WTC11 (cell line): ENCODE measurements around the gene RGL3. TPM values are rescaled to one million over a fixed set of nuclear protein-coding genes. Genes with fewer than 3 reads are reported as not detected.

Source experiments
- ATAC-seq: fragments of 200-7000 bp; cut with Tn5 transposase; 2 replicates; pipeline ENCODE4 v1.10.0; 2021; ENCODE audit warnings: mild to moderate bottlenecking, moderate library complexity
- CTCF ChIA-PET: fragments of 300-600 bp; sonication (Branson Sonifier 250); formaldehyde crosslinking; loops from one replicate; lab custom pipeline; 2021; ENCODE audit warnings: antibody characterized with exemption; lab: Charles Lee
- POLR2A ChIA-PET: fragments of 350-600 bp; sonication (Branson Sonifier 250); formaldehyde crosslinking; loops from one replicate; lab custom pipeline; 2021; ENCODE audit warnings: antibody characterized with exemption; lab: Charles Lee
- DNase-seq: peaks from one replicate; pipeline ENCODE4 v3.0.0; 2021; ENCODE audit warnings: low spot score
- H3K27ac Mint-ChIP-seq: 2 replicates; pipeline ENCODE4 v1.8.0; 2021; ENCODE audit warnings: mixed read lengths
- H3K27me3 Mint-ChIP-seq: 2 replicates; pipeline ENCODE4 v1.8.0; 2021; ENCODE audit warnings: low read depth, mild to moderate bottlenecking, moderate library complexity, mixed read lengths
- H3K36me3 Mint-ChIP-seq: 2 replicates; pipeline ENCODE4 v1.8.0; 2021; ENCODE audit warnings: mixed read lengths
- H3K4me1 Mint-ChIP-seq: 2 replicates; pipeline ENCODE4 v1.8.0; 2022; ENCODE audit warnings: mixed read lengths
- H3K4me3 Mint-ChIP-seq: 2 replicates; pipeline ENCODE4 v1.8.0; 2021; ENCODE audit warnings: mild to moderate bottlenecking, moderate library complexity, mixed read lengths
- H3K9me3 Mint-ChIP-seq: 2 replicates; pipeline ENCODE4 v1.8.0; 2021; ENCODE audit warnings: mixed read lengths
- ELF4 ChIP-seq: sonication (generic); formaldehyde crosslinking; IDR thresholded peaks from 2 replicates; pipeline ENCODE4 v1.8.1; 2022; ENCODE audit warnings: low read depth, mild to moderate bottlenecking, moderate library complexity, missing genetic modification reagents
- KAT7 ChIP-seq: sonication (generic); formaldehyde crosslinking; IDR thresholded peaks from 2 replicates; pipeline ENCODE4 v1.8.1; 2023; ENCODE audit warnings: missing genetic modification reagents, mild to moderate bottlenecking, borderline replicate concordance
- NFATC4 ChIP-seq: fragments of 250-450 bp; sonication (Bioruptor Pico); IDR thresholded peaks from 2 replicates; pipeline ENCODE4 v1.9.0; 2021; ENCODE audit warnings: mild to moderate bottlenecking
- NFYB ChIP-seq: sonication (generic); formaldehyde crosslinking; conservative IDR thresholded peaks from 2 replicates; pipeline ENCODE4 v1.8.0; 2022; ENCODE audit warnings: low read depth, missing genetic modification reagents
- NR2C2 ChIP-seq: sonication (generic); formaldehyde crosslinking; IDR thresholded peaks from 2 replicates; pipeline ENCODE4 v1.8.0; 2022; ENCODE audit warnings: mild to moderate bottlenecking, missing genetic modification reagents
- NR3C1 ChIP-seq: sonication (generic); formaldehyde crosslinking; conservative IDR thresholded peaks from 2 replicates; pipeline ENCODE4 v1.8.1; 2023; ENCODE audit warnings: low read depth, mild to moderate bottlenecking, missing genetic modification reagents
- TCF7 ChIP-seq: sonication (generic); formaldehyde crosslinking; IDR thresholded peaks from 2 replicates; pipeline ENCODE4 v1.8.0; 2022; ENCODE audit warnings: mild to moderate bottlenecking, low read depth, missing genetic modification reagents, moderate library complexity
- TEAD4 ChIP-seq: sonication (generic); formaldehyde crosslinking; IDR thresholded peaks from 2 replicates; pipeline ENCODE4 v1.8.0; 2022; ENCODE audit warnings: mild to moderate bottlenecking, missing genetic modification reagents
- TP53 ChIP-seq: sonication (generic); formaldehyde crosslinking; IDR thresholded peaks from 2 replicates; pipeline ENCODE4 v1.8.1; 2023; ENCODE audit warnings: mild to moderate bottlenecking, missing genetic modification reagents
- ZNF219 ChIP-seq: sonication (generic); formaldehyde crosslinking; IDR thresholded peaks from 2 replicates; pipeline ENCODE4 v1.8.0; 2023; ENCODE audit warnings: missing genetic modification reagents, mild to moderate bottlenecking, borderline replicate concordance
- ZNF396 ChIP-seq: fragments of 250-450 bp; sonication (Bioruptor Pico); IDR thresholded peaks from 2 replicates; pipeline ENCODE4 v1.8.0; 2021; ENCODE audit warnings: mild to moderate bottlenecking, moderate library complexity, borderline replicate concordance
- ZNF416 ChIP-seq: fragments of 250-450 bp; sonication (Bioruptor Pico); IDR thresholded peaks from 2 replicates; pipeline ENCODE4 v1.9.0; 2021; ENCODE audit warnings: mild to moderate bottlenecking, inconsistent platforms
- total RNA-seq: library from RNA; stranded (reverse); gene quantifications from 3 replicates; pipeline ENCODE4 v1.2.3, GENCODE V29; 2021
- TF ChIP-seq, protein P1 (sequence below): sonication (generic); formaldehyde crosslinking; IDR thresholded peaks from 2 replicates; pipeline ENCODE4 v1.8.0; 2022; ENCODE audit warnings: mild to moderate bottlenecking, missing genetic modification reagents
- TF ChIP-seq, protein P2 (sequence below): sonication (generic); formaldehyde crosslinking; IDR thresholded peaks from 2 replicates; pipeline ENCODE4 v1.8.1; 2022; ENCODE audit warnings: low read depth, mild to moderate bottlenecking, moderate library complexity, missing genetic modification reagents, borderline replicate concordance
- TF ChIP-seq, protein P3 (sequence below): sonication (generic); formaldehyde crosslinking; IDR thresholded peaks from 2 replicates; pipeline ENCODE4 v1.8.1; 2023; ENCODE audit warnings: mild to moderate bottlenecking, missing genetic modification reagents, borderline replicate concordance
- TF ChIP-seq, protein P4 (sequence below): sonication (generic); formaldehyde crosslinking; IDR thresholded peaks from 2 replicates; pipeline ENCODE4 v1.8.1; 2023; ENCODE audit warnings: mild to moderate bottlenecking, moderate library complexity, missing genetic modification reagents
- TF ChIP-seq, protein P5 (sequence below): sonication (generic); formaldehyde crosslinking; IDR thresholded peaks from 2 replicates; pipeline ENCODE4 v1.8.0; 2022; ENCODE audit warnings: mild to moderate bottlenecking, missing genetic modification reagents
- TF ChIP-seq, protein P6 (sequence below): sonication (generic); formaldehyde crosslinking; IDR thresholded peaks from 2 replicates; pipeline ENCODE4 v1.8.1; 2023; ENCODE audit warnings: mild to moderate bottlenecking, missing genetic modification reagents
- TF ChIP-seq, protein P7 (sequence below): sonication (generic); formaldehyde crosslinking; IDR thresholded peaks from 2 replicates; pipeline ENCODE4 v1.8.1; 2023; ENCODE audit warnings: mild to moderate bottlenecking, missing genetic modification reagents
- TF ChIP-seq, protein P8 (sequence below): fragments of 250-450 bp; sonication (Bioruptor Pico); IDR thresholded peaks from 2 replicates; pipeline ENCODE4 v1.9.0; 2021; ENCODE audit warnings: mild to moderate bottlenecking

RGL3 gene
- total RNA-seq, 1 experiment from 2014 or later, result 69.0 TPM

DNA sequence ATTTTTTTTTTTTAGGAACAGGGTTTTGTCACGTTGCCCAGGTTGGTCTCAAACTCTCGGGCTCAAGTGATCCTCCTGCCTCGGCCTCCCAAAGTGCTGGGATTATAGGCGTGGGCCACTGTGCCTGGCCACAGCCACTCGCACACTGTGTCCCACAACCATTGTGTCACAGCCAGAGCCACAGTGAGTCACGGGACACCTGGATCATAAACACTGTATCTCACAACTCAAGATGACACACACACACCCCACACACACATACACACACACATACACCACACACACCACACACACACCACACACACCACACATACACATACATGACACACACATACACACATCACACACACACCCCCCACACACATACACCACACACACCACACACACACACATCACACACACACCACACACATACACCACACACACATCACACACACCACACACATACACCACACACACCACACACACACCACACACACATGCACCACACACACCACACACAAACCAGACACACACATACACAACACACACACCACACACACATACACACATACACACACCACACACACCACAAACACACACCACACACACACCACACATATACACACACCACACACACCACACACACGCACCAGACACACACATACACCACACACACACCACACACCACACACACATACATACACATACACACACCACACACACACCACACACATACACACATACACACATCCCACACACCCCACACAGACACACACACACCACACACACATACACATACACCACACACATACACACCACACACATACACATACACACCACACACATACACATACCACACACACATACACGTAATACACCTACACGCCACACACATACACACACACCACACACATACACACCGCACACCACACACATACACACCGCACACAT lies 45.5 kb upstream of the RGL3 start:
- no peak overlapping the region for H3K27ac Mint-ChIP-seq
- H3K4me3 Mint-ChIP-seq, result no peak overlapping the region
- TF ChIP-seq, protein P1, sequence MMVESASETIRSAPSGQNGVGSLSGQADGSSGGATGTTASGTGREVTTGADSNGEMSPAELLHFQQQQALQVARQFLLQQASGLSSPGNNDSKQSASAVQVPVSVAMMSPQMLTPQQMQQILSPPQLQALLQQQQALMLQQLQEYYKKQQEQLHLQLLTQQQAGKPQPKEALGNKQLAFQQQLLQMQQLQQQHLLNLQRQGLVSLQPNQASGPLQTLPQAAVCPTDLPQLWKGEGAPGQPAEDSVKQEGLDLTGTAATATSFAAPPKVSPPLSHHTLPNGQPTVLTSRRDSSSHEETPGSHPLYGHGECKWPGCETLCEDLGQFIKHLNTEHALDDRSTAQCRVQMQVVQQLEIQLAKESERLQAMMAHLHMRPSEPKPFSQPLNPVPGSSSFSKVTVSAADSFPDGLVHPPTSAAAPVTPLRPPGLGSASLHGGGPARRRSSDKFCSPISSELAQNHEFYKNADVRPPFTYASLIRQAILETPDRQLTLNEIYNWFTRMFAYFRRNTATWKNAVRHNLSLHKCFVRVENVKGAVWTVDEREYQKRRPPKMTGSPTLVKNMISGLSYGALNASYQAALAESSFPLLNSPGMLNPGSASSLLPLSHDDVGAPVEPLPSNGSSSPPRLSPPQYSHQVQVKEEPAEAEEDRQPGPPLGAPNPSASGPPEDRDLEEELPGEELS (CRISPR knock-in tag), result no peak
- TF ChIP-seq NR3C1 (CRISPR knock-in tag), result no peak
- TF ChIP-seq, protein P2, sequence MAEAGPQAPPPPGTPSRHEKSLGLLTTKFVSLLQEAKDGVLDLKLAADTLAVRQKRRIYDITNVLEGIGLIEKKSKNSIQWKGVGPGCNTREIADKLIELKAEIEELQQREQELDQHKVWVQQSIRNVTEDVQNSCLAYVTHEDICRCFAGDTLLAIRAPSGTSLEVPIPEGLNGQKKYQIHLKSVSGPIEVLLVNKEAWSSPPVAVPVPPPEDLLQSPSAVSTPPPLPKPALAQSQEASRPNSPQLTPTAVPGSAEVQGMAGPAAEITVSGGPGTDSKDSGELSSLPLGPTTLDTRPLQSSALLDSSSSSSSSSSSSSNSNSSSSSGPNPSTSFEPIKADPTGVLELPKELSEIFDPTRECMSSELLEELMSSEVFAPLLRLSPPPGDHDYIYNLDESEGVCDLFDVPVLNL (CRISPR knock-in tag), result no peak
- TF ChIP-seq TP53 (CRISPR knock-in tag), result no peak
- TF ChIP-seq, protein P3, sequence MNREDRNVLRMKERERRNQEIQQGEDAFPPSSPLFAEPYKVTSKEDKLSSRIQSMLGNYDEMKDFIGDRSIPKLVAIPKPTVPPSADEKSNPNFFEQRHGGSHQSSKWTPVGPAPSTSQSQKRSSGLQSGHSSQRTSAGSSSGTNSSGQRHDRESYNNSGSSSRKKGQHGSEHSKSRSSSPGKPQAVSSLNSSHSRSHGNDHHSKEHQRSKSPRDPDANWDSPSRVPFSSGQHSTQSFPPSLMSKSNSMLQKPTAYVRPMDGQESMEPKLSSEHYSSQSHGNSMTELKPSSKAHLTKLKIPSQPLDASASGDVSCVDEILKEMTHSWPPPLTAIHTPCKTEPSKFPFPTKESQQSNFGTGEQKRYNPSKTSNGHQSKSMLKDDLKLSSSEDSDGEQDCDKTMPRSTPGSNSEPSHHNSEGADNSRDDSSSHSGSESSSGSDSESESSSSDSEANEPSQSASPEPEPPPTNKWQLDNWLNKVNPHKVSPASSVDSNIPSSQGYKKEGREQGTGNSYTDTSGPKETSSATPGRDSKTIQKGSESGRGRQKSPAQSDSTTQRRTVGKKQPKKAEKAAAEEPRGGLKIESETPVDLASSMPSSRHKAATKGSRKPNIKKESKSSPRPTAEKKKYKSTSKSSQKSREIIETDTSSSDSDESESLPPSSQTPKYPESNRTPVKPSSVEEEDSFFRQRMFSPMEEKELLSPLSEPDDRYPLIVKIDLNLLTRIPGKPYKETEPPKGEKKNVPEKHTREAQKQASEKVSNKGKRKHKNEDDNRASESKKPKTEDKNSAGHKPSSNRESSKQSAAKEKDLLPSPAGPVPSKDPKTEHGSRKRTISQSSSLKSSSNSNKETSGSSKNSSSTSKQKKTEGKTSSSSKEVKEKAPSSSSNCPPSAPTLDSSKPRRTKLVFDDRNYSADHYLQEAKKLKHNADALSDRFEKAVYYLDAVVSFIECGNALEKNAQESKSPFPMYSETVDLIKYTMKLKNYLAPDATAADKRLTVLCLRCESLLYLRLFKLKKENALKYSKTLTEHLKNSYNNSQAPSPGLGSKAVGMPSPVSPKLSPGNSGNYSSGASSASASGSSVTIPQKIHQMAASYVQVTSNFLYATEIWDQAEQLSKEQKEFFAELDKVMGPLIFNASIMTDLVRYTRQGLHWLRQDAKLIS (CRISPR knock-in tag), result no peak
- TF ChIP-seq ZNF396 (CRISPR knock-in tag), result no peak
- no peak for TF ChIP-seq ZNF219 (CRISPR knock-in tag)
- TF ChIP-seq, protein P4, sequence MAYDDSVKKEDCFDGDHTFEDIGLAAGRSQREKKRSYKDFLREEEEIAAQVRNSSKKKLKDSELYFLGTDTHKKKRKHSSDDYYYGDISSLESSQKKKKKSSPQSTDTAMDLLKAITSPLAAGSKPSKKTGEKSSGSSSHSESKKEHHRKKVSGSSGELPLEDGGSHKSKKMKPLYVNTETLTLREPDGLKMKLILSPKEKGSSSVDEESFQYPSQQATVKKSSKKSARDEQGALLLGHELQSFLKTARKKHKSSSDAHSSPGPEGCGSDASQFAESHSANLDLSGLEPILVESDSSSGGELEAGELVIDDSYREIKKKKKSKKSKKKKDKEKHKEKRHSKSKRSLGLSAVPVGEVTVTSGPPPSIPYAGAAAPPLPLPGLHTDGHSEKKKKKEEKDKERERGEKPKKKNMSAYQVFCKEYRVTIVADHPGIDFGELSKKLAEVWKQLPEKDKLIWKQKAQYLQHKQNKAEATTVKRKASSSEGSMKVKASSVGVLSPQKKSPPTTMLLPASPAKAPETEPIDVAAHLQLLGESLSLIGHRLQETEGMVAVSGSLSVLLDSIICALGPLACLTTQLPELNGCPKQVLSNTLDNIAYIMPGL (CRISPR knock-in tag), result no peak
- no peak for TF ChIP-seq TEAD4 (CRISPR knock-in tag)
- no peaks in the 10 kb centered on the region for H3K36me3 Mint-ChIP-seq
- POLR2A ChIA-PET, result no interaction called here
- H3K9me3 Mint-ChIP-seq, result no peaks in the 10 kb centered on the region
- H3K4me1 Mint-ChIP-seq, result peaks cover 12% of the 10 kb centered on the region; the same call in 1 of the 2 replicates
- no peaks in the 10 kb centered on the region for H3K27me3 Mint-ChIP-seq
- ATAC-seq, result no peak
- DNase-seq, result no peak
- CTCF ChIA-PET, result interaction anchor here (0.6 kb wide), 2 partner anchors 171 to 1328 kb away, joined by 3 read pairs; no protein-coding TSS in a partner anchor

DNA sequence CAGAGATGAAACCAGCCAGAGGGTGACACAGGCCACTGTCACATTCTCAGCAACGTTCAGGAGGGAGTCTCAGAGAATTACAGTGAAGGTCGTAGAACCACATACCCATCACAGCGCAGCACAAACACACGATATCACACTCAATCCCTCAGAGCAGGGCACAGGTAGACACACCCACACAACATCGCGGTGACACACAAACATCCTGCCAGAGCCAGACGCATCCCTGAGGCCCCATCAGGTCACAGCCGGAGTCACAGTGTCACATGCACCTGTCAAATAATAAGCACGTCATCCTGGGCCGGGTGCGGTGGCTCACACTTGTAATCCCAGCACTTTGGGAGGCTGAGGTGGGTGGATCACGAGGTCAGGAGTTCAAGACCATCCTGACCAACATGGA lies 44.3 kb upstream of the RGL3 start:
- POLR2A ChIA-PET, result no interaction called here
- CTCF ChIA-PET, result no interaction called here
- H3K27ac Mint-ChIP-seq, result no peak overlapping the region
- TF ChIP-seq, protein P5, sequence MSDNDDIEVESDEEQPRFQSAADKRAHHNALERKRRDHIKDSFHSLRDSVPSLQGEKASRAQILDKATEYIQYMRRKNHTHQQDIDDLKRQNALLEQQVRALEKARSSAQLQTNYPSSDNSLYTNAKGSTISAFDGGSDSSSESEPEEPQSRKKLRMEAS (CRISPR knock-in tag), result no peak
- no peak for TF ChIP-seq ZNF416 (CRISPR knock-in tag)
- no peak for TF ChIP-seq TP53 (CRISPR knock-in tag)
- no peak for TF ChIP-seq KAT7
- no peak for TF ChIP-seq NR2C2 (CRISPR knock-in tag)
- TF ChIP-seq TCF7 (CRISPR knock-in tag), result no peak
- no peak for TF ChIP-seq TEAD4 (CRISPR knock-in tag)
- TF ChIP-seq, protein P6, sequence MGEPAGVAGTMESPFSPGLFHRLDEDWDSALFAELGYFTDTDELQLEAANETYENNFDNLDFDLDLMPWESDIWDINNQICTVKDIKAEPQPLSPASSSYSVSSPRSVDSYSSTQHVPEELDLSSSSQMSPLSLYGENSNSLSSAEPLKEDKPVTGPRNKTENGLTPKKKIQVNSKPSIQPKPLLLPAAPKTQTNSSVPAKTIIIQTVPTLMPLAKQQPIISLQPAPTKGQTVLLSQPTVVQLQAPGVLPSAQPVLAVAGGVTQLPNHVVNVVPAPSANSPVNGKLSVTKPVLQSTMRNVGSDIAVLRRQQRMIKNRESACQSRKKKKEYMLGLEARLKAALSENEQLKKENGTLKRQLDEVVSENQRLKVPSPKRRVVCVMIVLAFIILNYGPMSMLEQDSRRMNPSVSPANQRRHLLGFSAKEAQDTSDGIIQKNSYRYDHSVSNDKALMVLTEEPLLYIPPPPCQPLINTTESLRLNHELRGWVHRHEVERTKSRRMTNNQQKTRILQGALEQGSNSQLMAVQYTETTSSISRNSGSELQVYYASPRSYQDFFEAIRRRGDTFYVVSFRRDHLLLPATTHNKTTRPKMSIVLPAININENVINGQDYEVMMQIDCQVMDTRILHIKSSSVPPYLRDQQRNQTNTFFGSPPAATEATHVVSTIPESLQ (CRISPR knock-in tag), result no peak
- TF ChIP-seq, protein P7, sequence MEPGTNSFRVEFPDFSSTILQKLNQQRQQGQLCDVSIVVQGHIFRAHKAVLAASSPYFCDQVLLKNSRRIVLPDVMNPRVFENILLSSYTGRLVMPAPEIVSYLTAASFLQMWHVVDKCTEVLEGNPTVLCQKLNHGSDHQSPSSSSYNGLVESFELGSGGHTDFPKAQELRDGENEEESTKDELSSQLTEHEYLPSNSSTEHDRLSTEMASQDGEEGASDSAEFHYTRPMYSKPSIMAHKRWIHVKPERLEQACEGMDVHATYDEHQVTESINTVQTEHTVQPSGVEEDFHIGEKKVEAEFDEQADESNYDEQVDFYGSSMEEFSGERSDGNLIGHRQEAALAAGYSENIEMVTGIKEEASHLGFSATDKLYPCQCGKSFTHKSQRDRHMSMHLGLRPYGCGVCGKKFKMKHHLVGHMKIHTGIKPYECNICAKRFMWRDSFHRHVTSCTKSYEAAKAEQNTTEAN (CRISPR knock-in tag), result no peak
- TF ChIP-seq ELF4, result no peak
- no peak for TF ChIP-seq NFATC4
- TF ChIP-seq NFYB, result no peak
- TF ChIP-seq, protein P8, sequence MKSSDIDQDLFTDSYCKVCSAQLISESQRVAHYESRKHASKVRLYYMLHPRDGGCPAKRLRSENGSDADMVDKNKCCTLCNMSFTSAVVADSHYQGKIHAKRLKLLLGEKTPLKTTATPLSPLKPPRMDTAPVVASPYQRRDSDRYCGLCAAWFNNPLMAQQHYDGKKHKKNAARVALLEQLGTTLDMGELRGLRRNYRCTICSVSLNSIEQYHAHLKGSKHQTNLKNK (CRISPR knock-in tag), result no peak
- ATAC-seq (no peak), DNase-seq (no peak)
- H3K27me3 Mint-ChIP-seq, result no peaks in the 10 kb centered on the region
- peaks cover 12% of the 10 kb centered on the region; the same call in 1 of the 2 replicates for H3K4me1 Mint-ChIP-seq
- H3K36me3 Mint-ChIP-seq, result no peaks in the 10 kb centered on the region
- H3K9me3 Mint-ChIP-seq, result no peaks in the 10 kb centered on the region
- no peak overlapping the region for H3K4me3 Mint-ChIP-seq
